ENCODE results near the gene RNASEH2B. TPM values are rescaled to one million over a fixed set of nuclear protein-coding genes. Genes with fewer than 3 reads are reported as not detected.

The RNASEH2B gene
- total RNA-seq, 1 experiment from 2014 or later: 54.3 TPM

DNA sequence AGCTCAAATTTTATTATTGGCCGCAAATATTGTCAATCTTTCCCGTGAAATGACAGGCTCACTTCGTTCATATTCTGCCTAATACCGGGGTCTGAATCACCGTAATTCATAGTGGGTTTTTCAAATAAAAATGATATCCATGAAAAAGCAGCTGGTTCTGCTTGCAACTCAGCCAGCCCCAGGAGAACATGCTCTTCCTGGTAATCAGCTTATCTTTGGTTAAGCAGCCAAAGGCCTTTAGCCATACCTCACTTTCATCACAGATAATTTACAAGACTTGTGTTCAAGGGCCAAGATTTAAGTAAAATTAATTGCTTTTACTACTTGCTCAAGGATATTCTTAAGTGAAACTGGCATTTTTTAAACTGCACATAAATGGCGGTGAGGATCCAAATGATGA is 22.5 kb downstream of the RNASEH2B start:
- no peak for DNase-seq (ENCODE audit: low read depth in 1 of 2, low spot score in 2 of 2)
- Histone ChIP-seq H3K27me3 (replicated peaks) (no peaks in the 10 kb centered on the region), H3K9me3 (replicated peaks) (no peaks in the 10 kb centered on the region), H3K4me3 (no peak overlapping the region), H3K36me3 (peaks cover 11% of the 10 kb centered on the region), H3K27ac (no peak overlapping the region), H3K4me1 (replicated peaks) (no peaks in the 10 kb centered on the region)

DNA sequence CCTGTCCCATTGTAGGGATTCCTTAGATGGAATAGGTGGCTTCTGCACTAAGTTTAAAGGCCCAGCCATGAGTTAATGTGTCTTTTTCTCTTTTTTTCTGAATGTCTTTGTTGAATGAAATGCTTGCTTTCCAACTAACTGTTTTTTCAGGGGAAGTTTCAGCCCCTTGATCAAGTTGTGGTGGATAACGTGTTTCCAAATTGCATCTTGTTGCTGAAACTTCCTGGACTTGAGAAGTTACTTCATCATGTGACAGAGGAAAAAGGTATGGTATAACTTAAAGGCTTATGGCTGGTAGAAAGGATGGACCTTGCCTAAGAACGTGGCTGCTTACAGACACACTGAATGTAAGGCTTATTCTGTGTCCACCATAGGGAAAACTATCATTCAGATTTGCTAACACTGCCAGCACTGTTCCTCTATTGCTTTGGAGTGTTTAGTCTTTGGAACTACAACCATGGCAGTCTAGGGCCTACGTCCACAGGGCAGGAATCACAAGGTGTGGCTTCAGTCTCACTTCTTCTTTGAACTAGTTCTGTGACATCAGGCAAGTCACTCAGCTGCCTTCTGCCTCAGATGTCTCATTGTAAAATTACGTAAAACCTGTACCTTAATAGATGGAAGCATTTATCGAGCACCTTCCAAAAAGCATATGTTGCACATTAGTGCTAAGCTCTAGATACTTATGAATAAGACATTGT is 25.3 kb downstream of the RNASEH2B start:
- DNase-seq (ENCODE audit: low read depth in 1 of 2, low spot score in 2 of 2): no peak
- H3K9me3 ChIP-seq (replicated peaks): no peaks in the 10 kb centered on the region
- H3K27me3 ChIP-seq (replicated peaks): no peaks in the 10 kb centered on the region
- peaks cover 15% of the 10 kb centered on the region for H3K36me3 ChIP-seq
- H3K4me3 ChIP-seq: no peak overlapping the region
- H3K27ac ChIP-seq: no peak overlapping the region
- no peaks in the 10 kb centered on the region for H3K4me1 ChIP-seq (replicated peaks)

DNA sequence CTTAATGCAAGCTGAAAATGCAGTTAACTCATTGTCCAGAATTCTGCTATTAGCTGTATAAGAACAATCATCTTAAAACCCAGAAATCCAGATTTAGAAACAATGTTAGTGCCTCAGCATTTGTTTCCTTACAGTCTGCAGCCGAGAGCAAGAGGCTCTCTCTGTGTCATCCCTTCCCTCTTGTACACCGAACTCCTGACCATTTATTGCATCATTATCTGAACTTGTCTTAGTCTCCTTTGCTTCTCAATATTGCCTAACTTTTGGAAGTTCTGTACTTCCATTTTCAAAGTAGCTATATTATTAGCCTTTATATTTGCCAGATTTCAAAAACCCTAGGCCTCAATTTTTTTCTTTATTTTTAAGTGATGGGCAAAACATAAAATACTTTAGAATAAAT is 27.1 kb downstream of the RNASEH2B start:
- Histone ChIP-seq H3K4me1 (replicated peaks) (no peaks in the 10 kb centered on the region), H3K27ac (no peak overlapping the region), H3K9me3 (replicated peaks) (no peaks in the 10 kb centered on the region), H3K27me3 (replicated peaks) (no peaks in the 10 kb centered on the region), H3K4me3 (no peak overlapping the region), H3K36me3 (peaks cover 15% of the 10 kb centered on the region)
- no peak for DNase-seq (ENCODE audit: low read depth in 1 of 2, low spot score in 2 of 2)

DNA sequence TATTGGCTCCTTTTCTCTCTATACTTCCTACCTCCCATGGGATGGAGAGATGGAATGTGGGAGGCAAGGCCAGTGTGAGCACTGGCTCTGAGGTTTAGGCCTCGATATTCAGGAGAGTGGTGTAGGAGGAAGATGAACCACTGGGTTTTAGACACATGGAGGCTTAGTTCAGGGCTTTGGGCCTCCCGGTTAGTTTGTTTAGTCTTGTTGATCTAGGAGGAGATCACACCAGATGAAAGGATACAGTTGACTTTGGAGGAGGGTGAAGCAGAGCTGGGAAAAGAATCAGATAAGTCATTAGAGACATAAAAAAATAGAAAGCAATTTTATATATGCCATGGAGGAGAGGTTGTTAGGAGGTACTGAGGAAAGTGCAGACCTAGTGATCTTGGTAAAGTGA is 30.9 kb downstream of the RNASEH2B start:
- H3K36me3 ChIP-seq: peaks cover 9% of the 10 kb centered on the region; the same call in 1 of the 2 replicates
- no peak overlapping the region for H3K27ac ChIP-seq
- no peaks in the 10 kb centered on the region for H3K9me3 ChIP-seq (replicated peaks)
- no peaks in the 10 kb centered on the region for H3K4me1 ChIP-seq (replicated peaks)
- DNase-seq (ENCODE audit: low read depth in 1 of 2, low spot score in 2 of 2): no peak
- H3K4me3 ChIP-seq: no peak overlapping the region
- H3K27me3 ChIP-seq (replicated peaks): no peaks in the 10 kb centered on the region

DNA sequence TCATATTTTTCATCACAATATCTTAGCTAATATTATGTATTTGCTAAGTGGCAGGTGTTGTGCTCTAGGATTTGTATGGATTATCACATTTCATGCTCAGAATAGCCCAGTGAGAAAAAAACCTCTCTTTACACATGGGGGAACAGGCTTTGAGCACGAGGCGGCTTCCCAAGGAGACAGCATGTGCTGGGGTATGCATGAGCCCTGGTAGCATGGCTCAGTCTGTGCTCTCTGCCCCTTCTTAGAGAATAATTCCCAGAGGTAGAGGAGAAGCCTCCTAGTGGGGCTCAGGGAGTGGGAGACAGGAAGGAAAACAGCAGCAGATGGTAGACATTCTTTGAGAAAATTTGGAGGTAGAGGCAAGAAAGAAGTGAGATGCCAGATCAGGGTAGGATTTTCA is 31.6 kb downstream of the RNASEH2B start:
- H3K4me1 ChIP-seq (replicated peaks): no peaks in the 10 kb centered on the region
- H3K9me3 ChIP-seq (replicated peaks): no peaks in the 10 kb centered on the region
- H3K4me3 ChIP-seq: no peak overlapping the region
- DNase-seq (ENCODE audit: low read depth in 1 of 2, low spot score in 2 of 2): no peak
- H3K36me3 ChIP-seq: peaks cover 11% of the 10 kb centered on the region; the same call in 1 of the 2 replicates
- H3K27me3 ChIP-seq (replicated peaks): no peaks in the 10 kb centered on the region
- H3K27ac ChIP-seq: no peak overlapping the region

DNA sequence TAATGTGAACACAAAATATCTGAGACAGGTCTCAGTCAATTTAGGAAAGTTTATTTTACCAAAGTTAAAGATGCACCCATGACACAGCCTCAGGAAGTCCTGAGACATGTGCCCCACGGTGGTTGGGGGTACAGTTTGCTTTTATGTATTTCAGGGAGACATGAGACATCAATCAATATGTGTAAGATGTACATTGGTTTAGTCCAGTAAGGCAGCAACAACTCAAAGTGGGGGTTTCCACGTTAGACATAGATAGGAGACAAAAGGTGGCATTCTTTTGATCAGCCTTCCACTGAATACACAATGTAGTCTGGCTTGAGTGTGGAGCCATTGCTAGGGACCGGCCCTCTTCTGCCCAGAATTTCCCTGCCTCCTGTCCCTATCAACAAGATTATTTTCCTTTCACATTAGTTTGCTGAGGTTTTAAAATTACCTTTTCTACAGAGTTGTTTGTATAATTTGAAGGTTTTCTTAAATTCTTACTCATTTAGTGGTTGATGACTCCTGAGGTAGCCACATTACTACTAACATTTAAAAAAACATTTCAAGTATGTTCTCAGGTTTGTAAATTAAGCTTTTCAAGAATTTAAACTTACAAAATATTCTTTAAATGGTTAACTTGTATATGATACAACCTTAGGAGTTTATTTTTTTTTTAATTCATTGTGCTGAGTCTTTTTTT is 33.2 kb downstream of the RNASEH2B start:
- no peaks in the 10 kb centered on the region for H3K27me3 ChIP-seq (replicated peaks)
- no peak overlapping the region for H3K27ac ChIP-seq
- no peak for DNase-seq (ENCODE audit: low read depth in 1 of 2, low spot score in 2 of 2)
- H3K9me3 ChIP-seq (replicated peaks): no peaks in the 10 kb centered on the region
- H3K4me1 ChIP-seq (replicated peaks): no peaks in the 10 kb centered on the region
- peaks cover 8% of the 10 kb centered on the region; the same call in 1 of the 2 replicates for H3K36me3 ChIP-seq
- H3K4me3 ChIP-seq: no peak overlapping the region

DNA sequence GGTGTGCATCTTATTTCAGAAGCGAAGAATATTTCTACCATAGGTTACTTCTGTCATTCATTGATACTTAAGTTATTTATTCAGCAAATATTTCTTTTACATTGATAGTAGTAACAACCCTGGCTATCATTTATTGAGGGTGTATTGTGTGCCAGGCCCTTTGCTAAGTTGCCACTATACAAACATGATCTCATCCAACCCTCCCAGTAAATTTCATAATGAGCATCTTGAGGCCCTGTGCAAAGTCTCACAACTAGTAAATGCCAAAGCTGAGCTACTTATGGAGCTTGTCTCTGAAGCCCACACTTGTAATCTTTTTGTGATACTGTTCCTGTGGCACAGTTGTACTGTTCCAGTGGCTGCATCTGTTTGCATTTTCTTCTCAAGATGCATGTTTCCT is 36.1 kb downstream of the RNASEH2B start:
- DNase-seq (ENCODE audit: low read depth in 1 of 2, low spot score in 2 of 2): no peak
- H3K9me3 ChIP-seq (replicated peaks): no peaks in the 10 kb centered on the region
- peaks cover 11% of the 10 kb centered on the region for H3K36me3 ChIP-seq
- no peak overlapping the region for H3K27ac ChIP-seq
- no peak overlapping the region for H3K4me3 ChIP-seq
- no peaks in the 10 kb centered on the region for H3K4me1 ChIP-seq (replicated peaks)
- H3K27me3 ChIP-seq (replicated peaks): no peaks in the 10 kb centered on the region

DNA sequence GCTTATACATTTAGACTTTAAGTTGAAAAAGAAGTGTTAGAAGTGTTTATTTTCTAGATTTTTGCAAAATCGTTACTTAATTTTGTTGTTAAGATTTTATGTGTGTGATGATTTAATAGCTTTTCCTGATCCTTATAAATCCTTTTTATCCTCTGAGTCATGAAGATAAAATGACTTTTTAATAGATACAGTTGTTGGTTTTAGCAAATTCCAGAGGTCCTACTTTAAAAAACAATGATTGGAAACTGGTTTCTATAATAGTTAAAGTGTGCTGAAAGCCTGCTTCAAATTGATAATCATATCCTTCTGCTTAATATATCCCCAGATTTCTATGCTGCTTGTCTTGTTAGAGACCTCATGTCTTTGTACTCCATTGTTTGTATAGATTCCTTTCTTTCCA is 39.0 kb downstream of the RNASEH2B start:
- no peaks in the 10 kb centered on the region for H3K27me3 ChIP-seq (replicated peaks)
- no peak overlapping the region for H3K27ac ChIP-seq
- no peak for DNase-seq (ENCODE audit: low read depth in 1 of 2, low spot score in 2 of 2)
- H3K4me3 ChIP-seq: no peak overlapping the region
- no peaks in the 10 kb centered on the region for H3K4me1 ChIP-seq (replicated peaks)
- peaks cover 11% of the 10 kb centered on the region for H3K36me3 ChIP-seq
- H3K9me3 ChIP-seq (replicated peaks): no peaks in the 10 kb centered on the region

DNA sequence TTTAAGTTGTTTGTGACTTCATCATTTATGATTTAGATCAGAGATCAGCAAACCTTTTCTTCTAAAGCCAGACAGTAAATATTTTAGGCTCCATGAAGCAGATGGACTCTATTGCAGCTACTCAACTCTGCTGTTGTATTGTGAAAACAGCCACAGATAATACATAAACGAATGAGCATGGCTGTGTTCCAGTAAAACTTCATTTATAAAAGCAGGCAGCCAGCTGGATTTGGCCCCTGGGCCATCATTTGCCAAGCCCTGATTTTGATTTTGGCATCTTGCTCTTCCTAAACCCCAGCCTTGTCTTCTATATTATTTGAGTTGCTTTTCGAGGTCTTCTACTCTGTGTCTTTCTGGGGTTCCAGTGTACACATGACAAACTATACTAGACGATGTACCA is 41.3 kb downstream of the RNASEH2B start:
- H3K27me3 ChIP-seq (replicated peaks): no peaks in the 10 kb centered on the region
- DNase-seq (ENCODE audit: low read depth in 1 of 2, low spot score in 2 of 2): no peak
- H3K4me1 ChIP-seq (replicated peaks): no peaks in the 10 kb centered on the region
- no peaks in the 10 kb centered on the region for H3K9me3 ChIP-seq (replicated peaks)
- H3K36me3 ChIP-seq: peaks cover 4% of the 10 kb centered on the region
- no peak overlapping the region for H3K4me3 ChIP-seq
- no peak overlapping the region for H3K27ac ChIP-seq

DNA sequence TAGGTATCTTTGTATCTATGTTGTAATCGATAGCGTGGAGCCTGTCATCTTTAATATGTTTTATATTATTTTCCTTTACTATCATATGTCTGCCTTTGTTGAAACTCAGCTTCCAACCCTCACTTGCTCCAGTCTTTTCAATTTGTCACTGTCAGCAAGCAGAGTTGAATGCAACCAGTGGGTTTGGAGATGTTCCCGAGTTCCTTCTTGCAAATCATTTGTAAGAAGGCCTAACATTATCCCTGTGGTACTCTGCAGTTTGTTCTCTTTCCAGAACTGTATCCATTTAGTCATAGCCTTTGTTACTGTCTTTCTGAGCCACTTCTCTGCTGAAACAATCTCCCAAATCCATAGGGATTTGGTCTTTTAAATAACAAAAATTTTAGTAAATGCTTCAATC is 41.8 kb downstream of the RNASEH2B start:
- no peaks in the 10 kb centered on the region for H3K27me3 ChIP-seq (replicated peaks)
- H3K4me1 ChIP-seq (replicated peaks): no peaks in the 10 kb centered on the region
- no peak overlapping the region for H3K27ac ChIP-seq
- H3K36me3 ChIP-seq: peaks cover 4% of the 10 kb centered on the region
- no peak for DNase-seq (ENCODE audit: low read depth in 1 of 2, low spot score in 2 of 2)
- no peaks in the 10 kb centered on the region for H3K9me3 ChIP-seq (replicated peaks)
- no peak overlapping the region for H3K4me3 ChIP-seq

DNA sequence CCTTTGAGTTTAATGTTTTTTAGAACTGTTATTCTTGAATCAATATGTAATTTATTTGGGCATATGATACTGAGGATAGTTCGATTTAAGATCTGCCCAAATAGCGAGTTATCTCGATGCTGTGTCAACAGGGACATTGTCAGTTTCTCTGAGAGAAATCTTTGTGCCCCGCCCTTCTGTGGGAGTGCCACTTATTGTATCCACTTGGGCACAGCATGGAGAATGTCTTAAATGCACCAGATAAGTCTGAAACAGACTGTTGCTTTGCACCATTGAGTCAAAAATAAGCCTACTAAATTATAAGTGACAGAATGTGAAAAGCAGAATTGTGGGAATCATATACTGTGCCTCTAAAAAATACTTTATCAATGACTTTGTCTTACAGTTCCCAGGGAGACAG is 45.6 kb downstream of the RNASEH2B start:
- Histone ChIP-seq H3K27ac (no peak overlapping the region), H3K27me3 (replicated peaks) (no peaks in the 10 kb centered on the region), H3K4me1 (replicated peaks) (no peaks in the 10 kb centered on the region), H3K4me3 (no peak overlapping the region), H3K9me3 (replicated peaks) (no peaks in the 10 kb centered on the region), H3K36me3 (no peaks in the 10 kb centered on the region; the same call in 1 of the 2 replicates)
- no peak for DNase-seq (ENCODE audit: low read depth in 1 of 2, low spot score in 2 of 2)

DNA sequence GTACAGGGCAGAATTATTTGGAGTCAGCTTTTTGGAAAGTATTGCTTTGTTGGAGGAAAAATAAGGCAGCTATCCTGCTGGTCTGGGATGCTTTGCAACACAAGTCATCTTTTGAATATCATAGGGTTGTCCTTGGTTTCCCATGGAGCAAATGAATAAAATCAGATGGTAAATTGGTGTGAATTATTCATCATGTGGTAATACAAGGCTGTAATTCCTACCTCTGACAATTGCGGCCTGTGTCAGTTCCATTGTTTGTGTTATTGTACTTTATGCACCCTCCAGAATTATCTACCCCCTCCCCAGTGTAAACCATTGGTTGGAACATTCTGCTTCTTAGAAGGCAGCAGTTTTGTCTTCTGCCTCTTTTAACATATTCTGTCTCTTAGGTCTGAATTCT is 46.2 kb downstream of the RNASEH2B start:
- DNase-seq (ENCODE audit: low read depth in 1 of 2, low spot score in 2 of 2): no peak
- H3K4me3 ChIP-seq: no peak overlapping the region
- H3K36me3 ChIP-seq: no peaks in the 10 kb centered on the region
- H3K9me3 ChIP-seq (replicated peaks): no peaks in the 10 kb centered on the region
- H3K4me1 ChIP-seq (replicated peaks): no peaks in the 10 kb centered on the region
- H3K27me3 ChIP-seq (replicated peaks): no peaks in the 10 kb centered on the region
- no peak overlapping the region for H3K27ac ChIP-seq

DNA sequence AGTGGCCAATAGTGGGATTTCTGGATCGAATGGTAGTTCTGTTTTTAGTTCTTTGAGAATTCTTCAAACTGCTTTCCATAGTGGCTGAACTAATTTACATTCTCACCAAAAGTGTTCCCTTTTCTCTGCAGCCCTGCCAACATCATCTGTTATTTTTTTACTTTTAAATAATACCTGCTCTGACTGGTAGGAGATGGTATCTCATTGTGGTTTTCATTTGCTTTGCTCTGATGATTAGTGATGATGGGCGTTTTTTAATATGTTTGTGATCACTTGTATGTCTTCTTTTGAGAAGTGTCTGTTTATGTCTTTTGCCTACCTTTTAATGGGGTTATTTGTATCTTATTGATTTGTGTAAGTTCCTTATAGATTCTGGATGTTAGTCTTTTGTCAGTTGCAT is 48.0 kb downstream of the RNASEH2B start:
- DNase-seq (ENCODE audit: low read depth in 1 of 2, low spot score in 2 of 2): no peak
- no peaks in the 10 kb centered on the region for H3K4me1 ChIP-seq (replicated peaks)
- no peaks in the 10 kb centered on the region for H3K36me3 ChIP-seq
- H3K9me3 ChIP-seq (replicated peaks): no peaks in the 10 kb centered on the region
- no peak overlapping the region for H3K4me3 ChIP-seq
- no peak overlapping the region for H3K27ac ChIP-seq
- H3K27me3 ChIP-seq (replicated peaks): no peaks in the 10 kb centered on the region

DNA sequence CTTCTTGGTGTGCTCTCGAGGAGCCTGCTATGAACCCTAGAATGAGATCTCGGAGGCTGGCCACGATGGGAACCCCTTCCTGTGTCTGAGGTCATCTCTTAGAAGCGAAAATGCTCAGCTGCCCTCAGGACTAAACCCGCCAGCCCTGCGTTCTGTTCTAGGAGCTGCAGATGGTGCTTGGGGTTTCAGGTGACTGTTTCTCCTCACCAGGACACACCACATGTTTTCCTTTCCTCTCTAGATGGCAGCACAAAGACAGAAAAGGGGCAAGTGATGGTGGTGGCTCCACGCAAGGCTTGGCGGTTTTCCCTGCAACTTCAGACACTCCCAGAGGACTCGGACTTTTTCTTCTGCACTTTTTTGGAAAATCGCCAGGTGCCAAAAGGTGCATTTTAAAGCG is 60.1 kb downstream of the RNASEH2B start:
- H3K4me1 ChIP-seq (replicated peaks): no peaks in the 10 kb centered on the region
- H3K4me3 ChIP-seq: no peak overlapping the region
- DNase-seq (ENCODE audit: low read depth in 1 of 2, low spot score in 2 of 2): no peak
- H3K27ac ChIP-seq: no peak overlapping the region
- peaks cover 4% of the 10 kb centered on the region; the same call in 1 of the 2 replicates for H3K36me3 ChIP-seq
- H3K27me3 ChIP-seq (replicated peaks): no peaks in the 10 kb centered on the region
- H3K9me3 ChIP-seq (replicated peaks): no peaks in the 10 kb centered on the region

Measured in SJSA1 (cell line).